ENCODE measurements around the gene SNAP23.
"Not testable (repeated sequence)": the region's sequence is repeated elsewhere in the genome, so short reads cannot be mapped to it uniquely, and the experiment has no call there.

Gene SNAP23

DNA sequence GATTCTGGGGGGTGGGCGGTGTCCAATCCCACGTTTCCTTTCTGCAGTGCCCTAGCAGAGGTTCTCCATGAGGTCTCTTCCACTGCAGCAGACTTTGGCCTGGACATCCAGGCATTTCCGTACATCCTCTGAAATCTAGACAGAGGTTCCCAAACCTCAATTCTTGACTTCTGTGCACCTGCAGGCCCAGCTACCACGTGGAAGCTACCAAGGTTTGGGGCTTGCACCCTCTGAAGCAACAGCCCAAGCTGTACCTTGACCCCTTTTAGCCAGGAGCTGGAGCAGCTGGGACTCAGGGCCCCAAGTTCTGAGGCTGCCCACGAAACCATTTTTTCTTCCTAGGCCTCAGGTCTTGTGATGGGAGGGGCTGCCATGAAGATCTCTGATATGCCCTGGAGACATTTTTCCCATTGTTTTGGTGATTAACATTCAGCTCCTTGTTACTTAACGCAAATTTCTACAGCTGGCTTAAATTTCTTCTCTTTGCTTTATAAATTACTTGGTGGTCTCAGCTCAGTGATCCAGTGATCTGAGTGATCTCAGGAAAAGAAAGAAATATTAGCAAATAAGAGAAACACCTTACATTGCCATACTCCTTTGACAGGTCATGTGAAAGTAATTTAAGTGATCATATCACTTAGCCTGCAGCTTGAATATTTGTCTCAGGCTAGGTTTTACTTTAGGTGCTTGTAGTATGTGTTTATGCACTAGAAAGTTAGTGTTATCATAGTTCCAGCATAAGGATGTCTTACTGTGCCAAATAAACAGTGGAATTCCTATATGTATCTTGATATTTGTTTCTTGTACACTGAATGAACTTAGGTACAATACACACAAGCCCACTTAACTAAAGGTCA, 3.0 kb downstream of the SNAP23 start:
- FAIRE-seq: no peak

DNA sequence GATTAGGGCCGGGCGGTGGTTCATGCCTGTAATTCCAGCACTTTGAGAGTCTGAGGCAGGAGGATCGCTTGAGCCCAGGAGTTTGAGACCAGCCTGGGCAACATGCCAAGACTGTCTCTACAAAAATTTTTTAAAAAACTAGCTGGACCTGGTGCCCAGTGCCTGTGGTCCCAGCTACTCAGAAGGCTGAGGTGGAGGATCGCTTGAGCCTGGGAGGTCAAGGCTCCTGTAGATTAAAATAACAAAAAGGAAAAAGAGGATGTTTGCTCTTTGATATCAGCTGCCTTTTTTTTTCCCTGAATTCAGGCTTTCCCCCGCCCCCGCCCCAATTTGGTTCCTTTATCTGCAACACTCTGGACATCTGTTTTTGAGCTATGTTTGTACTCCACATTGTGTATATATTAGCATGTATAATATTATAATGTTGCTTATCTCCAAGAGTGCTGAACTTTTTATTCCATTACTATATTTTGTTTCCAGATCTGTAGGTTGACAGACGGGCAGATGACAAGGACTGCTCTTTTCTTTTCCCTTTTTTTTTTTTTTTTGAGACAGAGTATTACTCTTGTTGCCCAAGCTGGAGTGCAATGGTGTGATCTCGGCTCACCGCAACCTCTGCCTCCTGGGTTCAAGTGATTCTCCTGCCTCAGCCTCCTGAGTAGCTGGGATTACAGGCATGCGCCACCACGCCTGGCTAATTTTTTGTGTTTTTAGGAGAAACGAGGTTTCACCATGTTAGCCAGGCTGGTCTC, 4.6 kb downstream of the SNAP23 start:
- FAIRE-seq: no peak

DNA sequence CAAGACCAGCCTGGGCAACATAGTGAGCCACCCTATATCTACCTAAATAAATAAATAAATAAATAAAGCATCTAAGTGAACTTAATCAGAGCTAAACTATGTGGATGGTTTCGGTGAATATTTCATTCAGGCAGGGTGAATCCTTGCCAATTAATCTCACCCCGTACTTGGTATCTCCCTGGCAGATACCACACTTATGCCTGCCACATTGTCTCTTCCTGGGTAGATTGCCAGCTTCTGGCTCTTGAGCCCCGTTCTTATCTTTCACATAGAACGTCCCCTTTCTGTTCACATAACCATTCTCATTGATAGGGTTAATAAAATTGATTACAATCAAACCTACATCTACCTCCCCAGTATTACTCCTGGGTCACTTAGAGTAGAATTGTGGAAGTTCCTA, 7.0 kb downstream of the SNAP23 start:
- no peak for FAIRE-seq

DNA sequence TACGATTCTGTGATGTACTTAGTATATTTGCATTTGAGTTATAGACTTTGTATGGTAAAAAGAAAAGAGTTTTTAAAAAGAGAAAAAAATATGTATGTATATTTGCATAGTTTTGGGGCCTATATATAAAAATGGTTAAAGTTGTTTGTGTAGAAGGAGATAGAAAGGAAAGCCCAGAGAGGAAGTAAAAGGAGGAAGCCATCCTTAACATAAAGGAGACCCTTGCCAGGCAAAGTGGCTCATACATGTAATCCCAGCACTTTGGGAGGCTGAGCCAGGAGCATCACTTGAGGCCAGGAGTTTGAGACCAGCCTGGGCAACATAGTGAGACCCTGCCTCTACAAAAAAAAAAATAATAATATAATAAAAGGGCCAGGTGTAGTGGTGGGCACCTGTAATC, 8.4 kb downstream of the SNAP23 start:
- FAIRE-seq: no peak

DNA sequence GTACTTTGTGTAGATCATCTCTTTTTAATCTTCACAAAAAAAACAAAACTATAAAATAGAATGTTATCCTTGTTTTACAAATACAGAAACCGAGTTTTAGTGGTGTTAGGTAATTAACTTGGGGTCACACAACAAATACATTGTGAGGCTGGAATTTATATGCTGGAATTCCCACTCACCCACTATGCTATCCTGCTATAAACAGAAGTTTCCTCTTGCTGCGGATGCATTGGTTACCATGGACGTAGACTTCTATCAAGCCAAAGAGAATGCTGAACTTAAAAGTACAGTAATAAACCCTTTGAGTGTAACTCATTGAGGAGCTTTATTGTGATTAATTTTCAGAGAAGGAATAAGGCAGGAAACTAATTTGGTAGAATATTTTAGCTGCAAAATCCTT, 9.2 kb downstream of the SNAP23 start:
- FAIRE-seq: no peak

DNA sequence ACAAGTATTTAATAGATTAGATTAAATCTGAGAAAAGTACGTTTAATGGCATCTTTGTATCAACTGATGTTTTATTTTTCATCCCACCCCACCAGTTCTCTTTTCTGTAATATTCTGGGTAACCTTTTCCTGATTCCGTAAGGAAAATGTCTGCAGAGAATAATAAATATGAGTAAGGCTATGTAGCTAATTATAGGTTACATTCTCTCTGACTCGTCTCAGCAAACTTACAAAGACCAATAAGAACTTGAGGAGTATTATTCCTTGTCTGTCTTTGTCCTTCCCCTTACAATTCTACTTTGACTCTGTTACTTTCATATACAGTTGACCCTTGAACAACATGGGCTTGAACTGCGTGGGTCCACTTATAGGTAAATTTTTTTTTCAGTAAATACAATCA, 12.1 kb downstream of the SNAP23 start:
- FAIRE-seq: no peak

DNA sequence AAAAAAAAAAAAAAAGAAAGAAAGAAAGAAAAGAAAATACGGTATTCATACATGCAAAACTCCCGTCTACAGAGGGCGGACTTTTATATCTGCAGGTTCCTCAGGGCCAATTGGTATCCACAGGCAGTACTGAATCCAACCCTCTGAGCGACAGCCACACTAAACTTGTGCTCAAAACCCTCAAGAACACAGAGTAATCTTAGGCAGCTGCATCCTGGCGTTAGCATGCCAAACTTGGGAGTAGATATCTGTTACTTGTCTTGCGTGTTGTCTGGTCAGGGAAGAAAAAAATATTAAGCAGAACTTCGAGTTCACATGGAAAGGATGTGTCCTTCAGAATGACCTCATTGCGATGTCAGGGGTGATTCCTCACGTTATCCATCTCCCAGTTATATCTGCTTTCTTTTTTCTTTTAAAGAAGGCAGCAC, 12.8 kb downstream of the SNAP23 start:
- FAIRE-seq: no peak

DNA sequence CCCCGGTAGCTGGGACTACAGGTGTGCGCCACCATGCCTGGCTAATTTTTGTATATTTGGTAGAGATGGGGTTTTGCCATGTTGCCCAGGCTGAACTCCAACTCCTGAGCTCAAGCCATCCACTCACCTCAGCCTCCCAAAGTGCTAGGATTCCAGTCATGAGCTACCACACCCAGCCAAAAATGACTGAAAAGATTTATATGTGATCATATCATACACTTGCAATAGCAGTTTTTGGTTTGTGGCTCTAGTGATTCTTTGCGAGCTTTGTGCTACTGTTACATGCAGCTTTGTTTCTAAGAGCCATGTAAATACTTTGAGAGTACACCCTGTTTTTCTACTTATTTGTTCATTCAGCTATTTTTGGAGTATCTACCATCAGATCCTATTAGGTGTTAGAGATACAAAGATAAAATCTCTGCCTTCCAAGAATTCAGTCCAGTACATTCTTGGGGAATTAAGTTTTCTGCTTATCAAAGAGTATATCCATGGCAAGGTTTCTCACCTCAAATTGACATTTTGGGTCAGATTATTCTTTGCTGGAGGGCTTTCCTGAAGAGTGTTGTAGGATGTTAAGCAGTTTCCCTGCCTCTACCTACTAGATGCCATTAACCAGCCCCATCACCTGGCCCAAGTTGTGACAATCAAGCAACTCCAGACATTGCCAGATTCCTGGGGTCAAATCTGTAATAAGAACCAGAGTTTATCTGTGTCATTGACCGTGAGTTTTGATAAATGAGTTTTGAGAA, 15.0 kb downstream of the SNAP23 start:
- no peak for FAIRE-seq

DNA sequence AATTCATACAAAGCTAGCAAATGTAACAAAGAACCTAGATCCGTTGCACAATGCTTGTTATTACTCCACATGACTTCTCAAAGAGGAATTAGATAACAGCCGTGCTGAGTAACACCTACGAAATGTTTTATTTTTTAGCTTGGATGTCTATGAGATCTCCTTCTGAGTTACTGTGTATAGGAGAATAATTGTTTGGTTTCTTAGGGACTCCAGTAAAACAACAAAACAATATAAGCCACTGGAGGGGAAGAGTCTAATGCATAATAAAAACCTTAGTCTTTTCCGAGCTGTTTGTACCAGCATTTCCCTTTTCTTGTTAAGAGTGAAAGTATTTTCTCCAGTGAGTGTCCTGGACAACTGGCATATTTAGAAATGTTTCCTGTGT, 15.6 kb downstream of the SNAP23 start:
- no peak for FAIRE-seq

DNA sequence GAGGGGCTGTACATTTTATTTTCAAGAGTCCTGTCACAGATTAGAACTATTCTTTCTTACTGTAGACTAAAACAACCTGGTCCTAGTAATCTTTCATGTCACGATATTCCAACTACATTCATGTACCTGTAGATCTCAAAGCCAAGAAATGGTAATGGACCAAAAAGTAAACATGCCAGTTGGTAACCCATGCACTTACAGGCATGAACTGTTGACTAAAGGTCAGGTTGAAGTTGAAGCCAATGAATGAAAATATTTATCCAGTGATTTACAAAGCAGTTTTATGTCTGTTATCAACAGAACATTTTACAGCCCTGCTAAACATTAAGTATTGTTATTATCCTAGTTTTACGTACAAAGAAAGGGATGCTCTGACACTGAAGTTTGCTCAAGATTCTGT, 27.9 kb downstream of the SNAP23 start:
- FAIRE-seq: no peak

DNA sequence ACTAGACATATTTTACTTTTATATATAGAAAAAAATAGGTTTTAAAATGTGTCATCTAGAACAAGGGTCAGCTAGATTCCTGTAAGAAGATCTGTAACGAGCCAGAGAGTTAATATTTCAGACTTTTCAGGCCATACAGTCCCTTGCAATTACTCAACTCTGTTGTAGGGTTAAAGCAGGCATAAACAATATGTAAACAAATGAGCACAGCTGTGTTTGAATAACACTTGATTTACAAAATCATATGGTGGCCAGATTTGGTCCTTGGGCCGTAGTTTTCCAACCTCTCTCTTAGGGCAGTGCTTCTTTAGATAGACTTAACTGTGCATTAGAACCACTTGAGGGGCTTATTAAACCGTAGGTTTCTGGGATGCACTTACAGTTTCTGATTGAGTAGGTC, 33.5 kb downstream of the SNAP23 start:
- no peak for FAIRE-seq

DNA sequence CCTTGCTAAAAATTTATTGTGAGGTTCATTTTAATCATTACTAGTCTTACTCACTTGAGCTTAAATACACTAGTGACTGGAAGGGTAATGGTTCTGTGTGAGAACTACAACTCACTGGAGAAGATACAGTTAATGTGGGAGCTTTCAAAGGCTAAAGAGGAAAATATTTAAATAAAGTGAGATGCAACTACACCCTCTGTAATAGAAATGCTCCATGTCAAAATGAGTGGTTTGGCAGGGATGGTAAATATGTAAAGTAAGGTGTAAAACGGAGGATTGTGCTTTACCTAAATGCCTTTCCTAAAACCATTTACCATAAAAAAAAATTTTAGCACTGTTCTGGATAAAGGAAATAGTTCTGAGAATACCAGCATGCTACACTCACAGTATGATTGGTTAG, 37.8 kb downstream of the SNAP23 start:
- FAIRE-seq: no peak

DNA sequence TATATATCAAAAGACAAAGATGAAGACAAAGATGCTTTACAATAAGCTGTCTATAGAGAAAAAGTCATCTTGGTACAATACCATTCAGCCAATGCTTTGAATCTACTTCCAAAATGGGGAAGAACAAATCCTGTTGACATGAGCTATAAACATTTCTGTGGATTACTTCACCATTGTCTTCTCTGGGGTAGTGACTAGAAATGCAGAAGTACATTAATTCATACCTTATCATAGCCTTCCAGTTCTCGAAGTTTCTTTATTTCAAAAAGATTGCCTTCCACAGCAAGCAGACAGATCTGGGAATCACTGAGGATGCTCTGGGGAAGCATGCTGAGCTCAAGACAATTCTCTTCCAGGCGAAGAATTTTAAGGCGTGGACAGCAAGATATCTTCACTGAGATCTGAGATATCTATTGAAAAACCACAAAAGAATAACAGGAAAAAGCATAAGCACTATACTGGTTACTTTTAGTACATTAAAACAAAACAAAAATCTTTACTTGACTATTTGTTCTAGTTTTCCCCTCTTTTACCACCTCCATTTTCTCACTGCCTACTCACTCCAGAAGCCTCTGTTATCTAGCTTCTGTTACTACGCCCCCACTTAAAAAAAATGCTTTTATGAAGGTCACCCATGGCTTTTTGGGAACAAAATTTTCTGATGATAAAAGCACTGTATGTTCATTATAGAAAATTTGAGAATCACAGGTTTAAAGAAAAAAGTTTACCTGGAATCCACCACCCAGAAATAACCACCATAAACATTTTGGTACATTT, 49.6 kb downstream of the SNAP23 start:
- no peak for FAIRE-seq

DNA sequence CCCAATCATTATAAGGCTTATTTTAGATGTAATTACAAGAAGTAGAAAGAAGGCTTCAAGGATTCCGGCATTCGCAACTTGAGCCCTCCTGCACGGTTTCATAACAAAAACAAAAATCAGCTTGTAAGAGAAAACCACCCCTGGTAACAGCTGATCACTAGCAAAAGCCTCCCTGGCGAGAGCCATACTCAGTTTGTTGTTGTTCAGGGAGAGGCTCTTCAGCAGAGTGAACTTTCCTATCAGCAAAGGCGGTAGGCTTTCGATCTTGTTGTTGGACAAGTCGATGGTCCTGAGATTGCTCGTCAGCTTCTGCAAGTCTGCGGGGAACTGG, 52.4 kb downstream of the SNAP23 start:
- FAIRE-seq: no peak

DNA sequence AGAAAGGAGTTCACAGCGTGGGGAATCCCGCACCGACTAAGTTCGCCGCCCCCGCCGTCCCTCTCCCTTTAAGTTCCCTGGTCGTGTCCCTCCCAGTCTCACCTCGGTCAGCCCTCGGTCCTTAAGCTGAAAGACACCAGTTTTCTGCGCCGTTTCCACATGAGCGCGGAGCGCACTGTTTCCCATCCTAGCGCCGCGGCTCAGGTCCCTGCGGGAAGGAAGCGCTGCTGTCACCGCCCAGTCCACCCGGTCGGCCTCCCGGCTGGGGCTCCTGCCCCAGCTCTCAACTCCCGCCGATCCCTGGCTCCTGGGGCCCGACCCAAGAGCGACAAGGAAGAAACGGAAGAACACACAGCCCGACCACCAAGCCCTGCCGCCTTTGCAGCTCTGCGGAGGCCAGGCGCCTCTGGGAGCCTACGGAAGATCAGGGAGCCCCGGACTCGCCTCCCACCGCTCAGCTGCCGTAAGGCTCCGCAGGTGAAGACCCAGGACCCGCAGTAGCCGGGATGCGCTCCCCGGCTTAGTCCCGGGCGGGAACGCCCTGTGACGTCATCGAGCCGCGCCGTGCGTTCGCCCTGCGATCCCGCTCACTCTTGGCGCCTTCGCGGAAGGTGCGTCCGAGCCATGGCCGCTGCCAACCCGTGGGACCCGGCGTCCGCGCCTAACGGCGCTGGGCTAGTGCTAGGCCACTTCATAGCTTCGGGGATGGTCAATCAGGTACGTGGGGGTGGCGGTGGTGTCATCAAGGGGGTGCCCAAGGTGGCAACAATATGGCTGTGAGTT, 53.0 kb downstream of the SNAP23 start, which contains the start of the genes HAUS2 and LRRC57:
HAUS2 (plus strand) TSS at position 590 of the 783 bp plus-strand sequence; CDS start at position 625, 35 bp downstream.
LRRC57 (minus strand) TSS at position 545 of the 783 bp plus-strand sequence; CDS start at position 186, 359 bp downstream.
- FAIRE-seq: no peak

DNA sequence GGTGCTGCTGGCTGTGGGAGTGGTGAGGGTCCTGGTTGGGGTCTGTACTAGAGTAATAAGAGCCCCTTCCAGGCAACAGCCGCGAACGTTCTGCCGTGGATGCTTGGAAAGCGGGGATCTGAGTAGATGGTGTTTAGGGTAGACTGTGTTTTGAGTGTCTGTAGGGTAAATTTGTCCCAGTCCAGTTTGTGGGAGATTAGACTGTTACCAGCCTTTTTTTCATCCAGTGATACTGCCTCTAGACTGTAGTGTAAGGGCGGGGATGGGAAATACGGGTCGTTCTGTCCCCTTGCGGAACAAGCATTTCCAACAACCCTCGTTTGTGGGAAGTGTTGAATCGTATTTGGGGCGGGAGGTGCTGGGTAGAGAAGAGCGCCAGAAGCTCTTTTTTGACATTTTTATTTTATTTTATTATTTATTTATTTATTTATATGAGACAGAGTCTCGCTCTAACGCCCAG, 53.6 kb downstream of the SNAP23 start:
- FAIRE-seq: no peak

DNA sequence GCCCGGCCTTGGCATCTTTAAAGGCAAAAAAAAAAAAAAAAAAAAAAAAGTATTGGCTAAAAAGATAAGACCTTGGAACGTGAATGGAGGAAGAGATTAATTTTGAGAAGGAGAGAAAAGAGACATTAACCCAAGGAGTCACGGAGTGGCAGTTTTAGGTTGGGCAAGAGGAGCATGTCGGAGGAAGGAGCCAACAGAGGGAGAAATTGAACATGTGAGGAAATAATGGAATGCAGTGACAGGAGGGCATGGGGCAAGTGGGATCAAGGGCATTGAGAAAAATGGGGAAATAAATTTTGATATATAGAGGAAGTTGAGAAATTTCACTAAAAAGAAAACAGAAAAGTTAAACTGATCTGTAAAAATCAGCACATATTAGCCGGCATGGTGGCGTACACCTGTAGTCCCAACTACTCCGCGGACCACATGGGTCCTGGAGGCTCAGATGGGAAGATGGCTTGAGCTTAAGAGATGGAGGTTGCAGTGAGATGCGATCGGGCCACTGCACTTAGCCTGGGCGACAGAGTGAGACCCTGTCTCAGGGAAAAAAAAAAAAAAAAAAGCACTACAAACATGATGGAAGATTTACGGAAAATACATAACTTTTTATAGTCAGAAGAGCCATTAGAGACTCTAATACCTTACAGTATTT, 54.4 kb downstream of the SNAP23 start:
- FAIRE-seq: no peak

DNA sequence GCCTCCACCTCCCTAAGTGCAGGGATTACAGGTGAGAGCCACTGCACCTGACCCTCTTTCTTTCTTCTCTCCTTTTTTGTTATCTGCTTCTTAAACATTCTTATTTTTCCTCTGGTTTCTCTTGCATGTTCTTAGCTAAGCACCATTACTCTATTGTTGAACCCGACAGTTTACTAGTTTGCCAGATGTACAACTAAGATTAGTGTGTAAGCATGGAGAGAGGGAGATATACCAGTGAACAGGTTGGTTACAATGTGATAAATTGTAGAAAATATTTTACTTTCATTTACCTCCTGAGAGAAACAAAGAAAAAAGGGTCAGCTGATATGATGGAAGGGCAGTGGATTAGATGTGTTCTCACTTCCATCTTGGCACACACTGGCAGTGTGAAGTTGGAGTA, 58.1 kb downstream of the SNAP23 start:
- FAIRE-seq: no peak

DNA sequence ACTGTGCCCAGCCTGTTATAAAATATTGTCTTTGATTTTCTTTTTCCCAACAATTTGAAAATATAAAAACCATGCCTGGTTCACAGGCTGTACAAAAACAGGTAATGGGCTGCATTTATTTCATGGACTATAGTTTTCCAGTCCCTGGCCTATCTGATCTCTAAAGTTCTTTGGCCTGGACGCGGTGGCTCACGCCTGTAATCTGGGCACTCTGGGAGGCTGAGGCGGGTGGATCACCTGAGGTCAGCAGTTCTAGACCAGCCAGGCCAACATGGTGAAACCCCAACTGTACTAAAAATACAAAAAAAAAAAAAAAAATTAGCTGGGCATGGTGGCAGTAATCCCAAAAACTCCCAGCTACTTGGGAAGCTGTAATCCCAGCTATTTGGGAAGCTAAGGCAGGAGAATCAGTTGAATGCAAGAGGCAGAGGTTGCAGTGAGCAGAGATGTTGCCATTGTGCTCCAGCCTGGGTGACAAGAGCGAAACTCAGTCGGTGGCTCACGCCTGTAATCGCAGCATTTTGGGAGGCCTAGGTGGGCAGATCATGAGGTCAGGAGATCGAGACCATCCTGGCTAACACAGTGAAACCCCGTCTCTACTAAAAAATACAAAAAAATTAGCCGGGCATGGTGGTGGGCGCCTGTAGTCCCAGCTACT, 61.2 kb downstream of the SNAP23 start:
- not testable (repeated sequence) for FAIRE-seq

DNA sequence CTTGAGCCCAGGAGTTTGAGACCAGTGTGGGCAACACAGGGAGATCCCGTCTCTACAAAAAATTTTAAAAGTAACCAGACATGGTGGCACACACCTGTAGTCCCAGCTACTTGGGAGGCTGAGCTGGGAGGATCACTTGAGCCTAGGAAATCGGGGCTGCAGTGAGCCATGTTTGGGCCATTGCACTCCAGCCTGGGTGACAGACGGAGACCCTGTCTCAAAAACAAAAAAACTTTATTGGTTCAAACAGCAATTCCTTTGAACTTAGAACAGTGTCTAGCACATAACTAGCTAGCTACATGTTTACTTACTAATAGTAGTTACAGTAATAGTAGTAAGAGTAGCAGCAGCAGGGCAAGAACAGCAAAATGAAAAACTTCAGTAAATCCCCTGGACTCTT, 63.3 kb downstream of the SNAP23 start:
- FAIRE-seq: no peak

All from colon (tissue), 2 donors.